Measurements from ENCODE around the gene CACNA1A. TPM values are rescaled to one million over a fixed set of nuclear protein-coding genes. Genes with fewer than 3 reads are reported as not detected.

The CACNA1A gene
- total and polyA plus RNA-seq, 2 experiments from 2014 or later: 2.0 TPM

- no peak for DNase-seq (ENCODE audit: low spot score)
- Histone ChIP-seq H3K4me1 (ENCODE audit: insufficient read depth) (no peaks in the 10 kb centered on the region), H3K4me3 (no peak overlapping the region), H3K4me2 (no peak overlapping the region), H3K36me3 (replicated peaks; ENCODE audit: insufficient read depth, low read depth) (no peaks in the 10 kb centered on the region), H3K27ac (no peak overlapping the region), H4K20me1 (ENCODE audit: insufficient read depth, poor library complexity, severe bottlenecking) (no peaks in the 10 kb centered on the region), H2AFZ (no peak overlapping the region), H3K27me3 (no peaks in the 10 kb centered on the region), H3K9me2 (replicated peaks; ENCODE audit: insufficient read depth) (no peaks in the 10 kb centered on the region), H3K9me3 (ENCODE audit: low read depth) (no peaks in the 10 kb centered on the region), H3K79me2 (no peaks in the 10 kb centered on the region)
- WGBS (ENCODE audit: low lambda C conversion rate, missing lambda C conversion rate): 83% methylated on average over 1 of the region's 1 CpG
- TF ChIP-seq CTCF (IDR thresholded peaks at IDR 0.05; ENCODE audit: poor library complexity) (no peak), EZH2phosphoT487 (IDR thresholded peaks at IDR 0.05; ENCODE audit: low read depth, severe bottlenecking, unreplicated experiment) (no peak), EZH2 (IDR thresholded peaks at IDR 0.05; ENCODE audit: borderline replicate concordance) (no peak)
Observed at GRCh38 chr19:13493516-13494310, 12.6 kb downstream of the CACNA1A start.

- no peaks in the 10 kb centered on the region for H4K20me1 ChIP-seq (ENCODE audit: insufficient read depth, poor library complexity, severe bottlenecking)
- H3K27me3 ChIP-seq: no peaks in the 10 kb centered on the region
- H3K36me3 ChIP-seq (replicated peaks; ENCODE audit: insufficient read depth, low read depth): no peaks in the 10 kb centered on the region
- no peak for TF ChIP-seq CTCF (IDR thresholded peaks at IDR 0.05; ENCODE audit: poor library complexity)
- no peak for TF ChIP-seq EZH2 (IDR thresholded peaks at IDR 0.05; ENCODE audit: borderline replicate concordance)
- no peak for TF ChIP-seq EZH2phosphoT487 (IDR thresholded peaks at IDR 0.05; ENCODE audit: low read depth, severe bottlenecking, unreplicated experiment)
- H2AFZ ChIP-seq: no peak overlapping the region
- H3K4me2 ChIP-seq: no peak overlapping the region
- no peaks in the 10 kb centered on the region for H3K4me1 ChIP-seq (ENCODE audit: insufficient read depth)
- no peak for DNase-seq (ENCODE audit: low spot score)
- H3K9me2 ChIP-seq (replicated peaks; ENCODE audit: insufficient read depth): no peaks in the 10 kb centered on the region
- H3K9me3 ChIP-seq (ENCODE audit: low read depth): no peaks in the 10 kb centered on the region
- no peak overlapping the region for H3K4me3 ChIP-seq
- 34% methylated on average over 3 of the region's 3 CpGs for WGBS (ENCODE audit: low lambda C conversion rate, missing lambda C conversion rate)
- no peaks in the 10 kb centered on the region for H3K79me2 ChIP-seq
- no peak overlapping the region for H3K27ac ChIP-seq
Observed at GRCh38 chr19:13492128-13492527, 14.2 kb downstream of the CACNA1A start.

- H3K27me3 ChIP-seq: no peaks in the 10 kb centered on the region
Observed at GRCh38 chr19:13487985-13488384, 18.3 kb downstream of the CACNA1A start.

More at GRCh38 chr19:13487985-13488384, 18.3 kb downstream of the CACNA1A start:
- TF ChIP-seq CTCF (IDR thresholded peaks at IDR 0.05; ENCODE audit: poor library complexity): no peak
- TF ChIP-seq EZH2 (IDR thresholded peaks at IDR 0.05; ENCODE audit: borderline replicate concordance): no peak
- no peak for TF ChIP-seq EZH2phosphoT487 (IDR thresholded peaks at IDR 0.05; ENCODE audit: low read depth, severe bottlenecking, unreplicated experiment)
- Histone ChIP-seq H3K27ac (no peak overlapping the region), H3K4me3 (no peak overlapping the region), H3K36me3 (replicated peaks; ENCODE audit: insufficient read depth, low read depth) (no peaks in the 10 kb centered on the region), H4K20me1 (ENCODE audit: insufficient read depth, poor library complexity, severe bottlenecking) (no peaks in the 10 kb centered on the region), H3K4me2 (no peak overlapping the region), H3K4me1 (ENCODE audit: insufficient read depth) (no peaks in the 10 kb centered on the region), H3K79me2 (no peaks in the 10 kb centered on the region), H2AFZ (no peak overlapping the region), H3K9me3 (ENCODE audit: low read depth) (no peaks in the 10 kb centered on the region), H3K9me2 (replicated peaks; ENCODE audit: insufficient read depth) (no peaks in the 10 kb centered on the region)
- no peak for DNase-seq (ENCODE audit: low spot score)
- WGBS (ENCODE audit: low lambda C conversion rate, missing lambda C conversion rate): 82% methylated on average over 1 of the region's 1 CpG
